IMR-90 (cell line): ENCODE data around the gene MGAT4C. TPM values are rescaled to one million over a fixed set of nuclear protein-coding genes. Genes with fewer than 3 reads are reported as not detected.

Experiments
- ATAC-seq: fragments of 200-7000 bp; cut with Tn5 transposase; 2 replicates; pipeline ENCODE4 v1.9.1; 2020; ENCODE audit warnings: low read depth, mild to moderate bottlenecking, moderate library complexity
- BruUV-seq: library from RNA; stranded (reverse); fragments of 400-500 nt; replicated peaks from 2 replicates; lab custom pipeline; 2021; lab: Mats Ljungman, UMichigan
- CTCF ChIA-PET: fragments of 300-600 bp; formaldehyde crosslinking; extraction: SDS; loops from one replicate; lab custom pipeline; 2021; ENCODE audit warnings: antibody characterized with exemption; lab: Yijun Ruan, JAX
- POLR2A ChIA-PET: fragments of 300-600 bp; sonication (Branson Sonifier 250); formaldehyde crosslinking; loops from one replicate; lab custom pipeline; 2022; ENCODE audit warnings: antibody characterized with exemption; ENCODE audit not compliant: unreplicated experiment; lab: Charles Lee
- DNase-seq: peaks from one replicate; pipeline ENCODE4 v3.0.0; 2013
- H2AFZ ChIP-seq: replicated peaks from 2 replicates; pipeline ENCODE3; 2013; ENCODE audit warnings: low read length, mild to moderate bottlenecking; ENCODE audit not compliant: poor library complexity
- H2AK5ac ChIP-seq: 2 replicates; pipeline ENCODE4 v1.6.1; 2013; ENCODE audit warnings: low read depth, low read length, inconsistent platforms
- H2AK9ac ChIP-seq: replicated peaks from 2 replicates; pipeline ENCODE3; 2013; ENCODE audit warnings: mild to moderate bottlenecking, low read depth, low read length, moderate library complexity; ENCODE audit not compliant: poor library complexity
- H2BK120ac ChIP-seq: 2 replicates; pipeline ENCODE4 v1.6.1; 2013; ENCODE audit warnings: low read depth, low read length, inconsistent platforms
- H2BK15ac ChIP-seq: 3 replicates; pipeline ENCODE4 v1.6.1; 2013; ENCODE audit warnings: low read depth, low read length, inconsistent platforms
- H2BK20ac ChIP-seq: 2 replicates; pipeline ENCODE4 v1.6.1; 2013; ENCODE audit warnings: low read depth, mild to moderate bottlenecking, inconsistent platforms, low read length, moderate library complexity
- H2BK5ac ChIP-seq: 2 replicates; pipeline ENCODE4 v1.6.1; 2013; ENCODE audit warnings: mild to moderate bottlenecking, low read depth, low read length, inconsistent platforms; ENCODE audit not compliant: poor library complexity, severe bottlenecking
- H3K14ac ChIP-seq: replicated peaks from 2 replicates; pipeline ENCODE4 v1.6.1; 2013; ENCODE audit warnings: low read depth, low read length, inconsistent platforms
- H3K18ac ChIP-seq: 2 replicates; pipeline ENCODE4 v1.6.1; 2013; ENCODE audit warnings: low read depth, low read length, control low read depth
- H3K23ac ChIP-seq: 2 replicates; pipeline ENCODE4 v1.6.1; 2013; ENCODE audit warnings: low read depth, low read length, inconsistent platforms
- H3K27ac ChIP-seq: 2 replicates; pipeline ENCODE4 v1.5.1; 2013; ENCODE audit warnings: mild to moderate bottlenecking, control low read depth, low read length; ENCODE audit not compliant: insufficient read depth
- H3K27me3 ChIP-seq: 2 replicates; pipeline ENCODE4 v1.6.1; 2013; ENCODE audit warnings: low read length; ENCODE audit not compliant: control insufficient read depth, insufficient read depth
- H3K36me3 ChIP-seq: 2 replicates; pipeline ENCODE4 v1.6.1; 2013; ENCODE audit warnings: low read length, mixed read lengths; ENCODE audit not compliant: control insufficient read depth, insufficient read depth
- H3K4ac ChIP-seq: 2 replicates; pipeline ENCODE4 v1.6.1; 2013; ENCODE audit warnings: low read depth, low read length, inconsistent platforms
- H3K4me1 ChIP-seq: 2 replicates; pipeline ENCODE4 v1.6.1; 2013; ENCODE audit warnings: low read length, mixed read lengths; ENCODE audit not compliant: control insufficient read depth, insufficient read depth
- H3K4me2 ChIP-seq: 2 replicates; pipeline ENCODE4 v1.6.1; 2013; ENCODE audit warnings: low read depth, mild to moderate bottlenecking, control low read depth, low read length, moderate library complexity
- H3K4me3 ChIP-seq: 2 replicates; pipeline ENCODE4 v1.5.1; 2013; ENCODE audit warnings: low read depth, mild to moderate bottlenecking, control low read depth, low read length, moderate library complexity; ENCODE audit not compliant: insufficient read depth
- H3K56ac ChIP-seq: 2 replicates; pipeline ENCODE4 v1.6.1; 2013; ENCODE audit warnings: low read length, inconsistent platforms; ENCODE audit not compliant: insufficient read depth; ENCODE audit errors: extremely low read depth
- H3K79me1 ChIP-seq, 2 experiments: 2 replicates each; pipeline ENCODE4 v1.6.1; 2013; ENCODE audit warnings: low read length in 2 of 2, inconsistent platforms in 1 of 2, low read depth in 1 of 2
- H3K9ac ChIP-seq: 2 replicates; pipeline ENCODE4 v1.6.1; 2013; ENCODE audit warnings: low read depth, low read length, control low read depth
- H3K9me1 ChIP-seq: 2 replicates; pipeline ENCODE4 v1.6.1; 2013; ENCODE audit warnings: low read length, inconsistent platforms; ENCODE audit not compliant: insufficient read depth
- H3K9me3 ChIP-seq: 2 replicates; pipeline ENCODE4 v1.6.1; 2013; ENCODE audit warnings: low read length; ENCODE audit not compliant: control insufficient read depth, insufficient read depth
- H4K20me1 ChIP-seq: 2 replicates; pipeline ENCODE4 v1.6.1; 2013; ENCODE audit warnings: low read length, inconsistent platforms; ENCODE audit not compliant: insufficient read depth
- H4K5ac ChIP-seq: 2 replicates; pipeline ENCODE4 v1.6.1; 2013; ENCODE audit warnings: mild to moderate bottlenecking, low read depth, low read length, control low read depth
- H4K8ac ChIP-seq, 2 experiments: 2 replicates each; pipeline ENCODE4 v1.6.1; 2013; ENCODE audit warnings: low read depth in 2 of 2, low read length in 2 of 2, control low read depth in 1 of 2, inconsistent platforms in 1 of 2
- H4K91ac ChIP-seq: 2 replicates; pipeline ENCODE4 v1.6.1; 2013; ENCODE audit warnings: low read depth, low read length, inconsistent platforms; ENCODE audit not compliant: insufficient read depth
- BHLHE40 ChIP-seq: fragments of 150-350 bp; IDR thresholded peaks from 2 replicates; pipeline ENCODE4 v1.6.1; 2016; ENCODE audit warnings: mild to moderate bottlenecking, low read depth, low read length
- CHD1 ChIP-seq: IDR thresholded peaks from 2 replicates; pipeline ENCODE4 v1.6.1; 2012; ENCODE audit warnings: low read depth, low read length, improper control_type of control experiment
- FOS ChIP-seq: fragments of 150-350 bp; IDR thresholded peaks from 2 replicates; pipeline ENCODE4 v1.6.1; 2016; ENCODE audit warnings: low read depth, low read length
- MAZ ChIP-seq: IDR thresholded peaks from 2 replicates; pipeline ENCODE4 v1.6.1; 2012; ENCODE audit warnings: low read depth, mild to moderate bottlenecking, low read length, improper control_type of control experiment, moderate library complexity, borderline replicate concordance
- MXI1 ChIP-seq: IDR thresholded peaks from 2 replicates; pipeline ENCODE4 v1.6.1; 2012; ENCODE audit warnings: low read depth, mild to moderate bottlenecking, low read length, moderate library complexity, borderline replicate concordance
- RAD21 ChIP-seq: IDR thresholded peaks from 2 replicates; pipeline ENCODE4 v1.6.1; 2012; ENCODE audit warnings: low read length, improper control_type of control experiment
- RFX5 ChIP-seq: IDR thresholded peaks from 2 replicates; pipeline ENCODE4 v1.8.0; 2012; ENCODE audit warnings: low read depth, mild to moderate bottlenecking, low read length, moderate library complexity
- USF2 ChIP-seq: fragments of 150-350 bp; IDR thresholded peaks from 2 replicates; pipeline ENCODE4 v1.6.1; 2017; ENCODE audit warnings: mild to moderate bottlenecking, antibody characterized with exemption, low read length, low read depth
- WGBS, 2 experiments: methylation state at CpG; one replicate each; pipeline versions ENCODE4 v1.1.5 to v1.1.7; 2013; ENCODE audit warnings: missing lambda C conversion rate in 2 of 2; ENCODE audit not compliant: insufficient read length in 1 of 2; ENCODE audit errors: extremely low coverage in 2 of 2; 5-methylcytosine and 5-hydroxymethylcytosine counted together
- dilution Hi-C: fragments of 300-500 bp; cut with HindIII; formaldehyde crosslinking; loops from one replicate; pipeline ENCODE4 v1.14.3; 2018; ENCODE audit warnings: low sequenced_read_pairs; ENCODE audit not compliant: unreplicated experiment
- in situ Hi-C: fragments of 300-500 bp; cut with MboI; formaldehyde crosslinking; loops from 3 replicates; pipeline ENCODE4 v1.14.3; 2019; ENCODE audit warnings: low sequenced_read_pairs, inconsistent platforms, mixed read lengths
- intact Hi-C: fragments of 100-400 bp; cut with micrococcal nuclease; formaldehyde crosslinking; loops from 2 replicates; pipeline ENCODE4 v1.10.0; 2022
- polyA plus RNA-seq, 3 experiments: library from polyadenylated mRNA; depleted of rRNA; stranded (reverse); fragments of >200 nt; gene quantifications; 2 replicates each; pipeline ENCODE4 v1.2.3, GENCODE V29; 2012; ENCODE audit warnings: low replicate concordance in 1 of 3
- total RNA-seq: library from RNA; depleted of rRNA; stranded (reverse); fragments of >200 nt; gene quantifications from 2 replicates; pipeline ENCODE4 v1.2.3, GENCODE V29; 2012

Gene MGAT4C
- total and polyA plus RNA-seq, 2 of the 4 experiments (the other 2 are of a cell fraction): not detected

DNA sequence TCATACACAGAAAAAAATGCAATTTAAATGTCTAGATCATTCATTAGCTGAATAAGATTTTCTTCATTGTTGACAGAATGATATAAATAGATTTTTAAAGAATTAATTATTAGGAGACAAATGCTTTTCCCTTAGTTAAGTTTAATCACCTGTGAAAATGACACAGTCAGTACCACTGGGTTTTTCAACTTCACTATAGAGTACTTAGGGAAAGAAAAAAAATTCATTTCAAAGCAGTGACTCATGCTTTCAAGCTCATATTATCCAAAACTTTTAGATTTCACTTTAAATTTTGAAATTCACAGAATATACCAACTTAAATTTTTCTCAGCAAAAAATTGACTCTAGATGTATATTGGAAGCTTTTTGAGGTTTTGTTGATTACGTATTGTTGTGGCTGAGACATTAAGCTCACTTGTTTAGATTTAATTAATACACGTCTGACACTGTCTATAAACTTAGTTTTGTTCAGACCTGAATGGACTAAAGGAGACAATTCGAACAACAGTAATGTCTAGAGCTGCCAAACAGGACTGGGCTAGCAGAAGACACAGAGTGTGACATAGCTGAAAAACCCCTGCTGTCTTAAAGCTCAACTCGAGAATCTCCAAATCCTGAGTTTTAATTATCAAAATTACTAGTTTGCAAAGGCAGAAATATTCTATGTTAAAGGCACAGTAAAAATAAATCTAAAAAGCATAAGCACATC lies 1.6 kb downstream of the MGAT4C start:
- Histone ChIP-seq H3K36me3 (no peaks in the 10 kb centered on the region), H2AK9ac (no peak overlapping the region), H3K4me3 (no peak overlapping the region), H3K4ac (no peak overlapping the region), H3K79me1 (no peaks in the 10 kb centered on the region), H3K27me3 (no peaks in the 10 kb centered on the region), H3K27ac (no peak overlapping the region), H3K14ac (no peak overlapping the region), H3K9me3 (no peaks in the 10 kb centered on the region), H3K23ac (no peak overlapping the region), H4K8ac (no peak overlapping the region), H4K20me1 (no peaks in the 10 kb centered on the region), H3K56ac (no peak overlapping the region), H2AK5ac (no peak overlapping the region), H4K91ac (no peak overlapping the region), H2BK120ac (no peak overlapping the region), H3K9me1 (no peaks in the 10 kb centered on the region), H4K5ac (no peak overlapping the region), H3K4me1 (no peaks in the 10 kb centered on the region), H2AFZ (no peak overlapping the region), H3K9ac (no peak overlapping the region), H3K4me2 (no peak overlapping the region), H2BK5ac (no peak overlapping the region), H3K18ac (no peak overlapping the region), H2BK15ac (no peak overlapping the region), H2BK20ac (no peak overlapping the region)
- in situ Hi-C loops: no loop called here
- peak; percentile 60 for ATAC-seq
- no TSS peak for BruUV-seq
- ChIA-PET POLR2A (interaction anchor here (0.5 kb wide), 1 partner anchor 430 kb away, joined by 6 read pairs; no protein-coding TSS in a partner anchor), CTCF (interaction anchor here (0.8 to 1.6 kb wide), 2 partner anchors 9 to 660 kb away, joined by 3 to 5 read pairs; no protein-coding TSS in a partner anchor)
- peak; percentile 14 for DNase-seq
- TF ChIP-seq RAD21: no peak
- TF ChIP-seq CHD1: no peak
- TF ChIP-seq RFX5: no peak
- TF ChIP-seq MXI1: no peak
- no peak for TF ChIP-seq BHLHE40
- TF ChIP-seq FOS: no peak
- no peak for TF ChIP-seq MAZ
- TF ChIP-seq USF2: no peak
- dilution Hi-C loops: no loop called here
- no CpG with 5 or more reads among the region's 4 CpGs for WGBS, 2 experiments
- intact Hi-C loops: no loop called here
